ENCODE results near the gene NHS. TPM values are rescaled to one million over a fixed set of nuclear protein-coding genes. Genes with fewer than 3 reads are reported as not detected.
A peak's percentile ranks its signal among the peaks of the same experiment; 100 is the strongest.

The NHS gene
- total RNA-seq, 4 donors from 2014 or later = 13.2 to 39.0 (median 31.5) TPM

GRCh38 chrX:17377795-17378194, 2.8 kb downstream of the NHS start:
- TF ChIP-seq EP300 (IDR thresholded peaks at IDR 0.05) (no peak), POLR2A (IDR thresholded peaks at IDR 0.05) (no peak), CTCF (IDR thresholded peaks at IDR 0.05) (no peak)
- Histone ChIP-seq H3K4me3 (peak overlapping the region in 3 of 4 donors; percentile 41 to 69 (median 47)), H3K4me1 (peaks cover 0 to 9% (median 0%) of the 10 kb centered on the region in 4 donors), H3K9me3 (peaks cover 0 to 9% (median 5%) of the 10 kb centered on the region in 4 donors), H3K27me3 (peaks cover 0 to 10% of the 10 kb centered on the region in 2 donors), H3K36me3 (no peaks in the 10 kb centered on the region), H3K27ac (peak overlapping the region in 2 of 4 donors; percentile 25 to 79)
- DNase-seq (ENCODE audit: low spot score in 2 of 2) = no peak
- 33 to 49% methylated on average over 9 of the region's 9 CpGs for WGBS, 2 donors

GRCh38 chrX:17380221-17380620, 5.2 kb downstream of the NHS start:
- Histone ChIP-seq H3K4me3 (no peak overlapping the region), H3K4me1 (peaks cover 0 to 9% (median 0%) of the 10 kb centered on the region in 4 donors), H3K9me3 (peaks cover 0 to 11% (median 5%) of the 10 kb centered on the region in 4 donors), H3K27me3 (peaks cover 0 to 10% of the 10 kb centered on the region in 2 donors), H3K27ac (no peak overlapping the region), H3K36me3 (no peaks in the 10 kb centered on the region)
- 92 to 100% methylated on average over 9 of the region's 9 CpGs for WGBS, 2 donors
- no peak for TF ChIP-seq POLR2A (IDR thresholded peaks at IDR 0.05)
- no peak for TF ChIP-seq EP300 (IDR thresholded peaks at IDR 0.05)
- TF ChIP-seq CTCF (IDR thresholded peaks at IDR 0.05) = no peak
- DNase-seq (ENCODE audit: low spot score in 2 of 2) = no peak

GRCh38 chrX:17390419-17390850, 15.4 kb downstream of the NHS start:
- WGBS, 2 donors = 74 to 90% methylated on average over 5 of the region's 5 CpGs
- Histone ChIP-seq H3K36me3 (no peaks in the 10 kb centered on the region), H3K4me3 (no peak overlapping the region), H3K9me3 (no peaks in the 10 kb centered on the region), H3K27me3 (no peaks in the 10 kb centered on the region), H3K27ac (no peak overlapping the region), H3K4me1 (no peaks in the 10 kb centered on the region)
- TF ChIP-seq POLR2A (IDR thresholded peaks at IDR 0.05) (no peak), EP300 (IDR thresholded peaks at IDR 0.05) (no peak), CTCF (IDR thresholded peaks at IDR 0.05) (no peak)
- DNase-seq (ENCODE audit: low spot score in 2 of 2) = no peak

- no peak for DNase-seq (ENCODE audit: low spot score in 2 of 2)
- H3K9me3 ChIP-seq = no peaks in the 10 kb centered on the region
- H3K27me3 ChIP-seq = no peaks in the 10 kb centered on the region
- no peak overlapping the region for H3K4me3 ChIP-seq
- H3K36me3 ChIP-seq = no peaks in the 10 kb centered on the region
- H3K27ac ChIP-seq = no peak overlapping the region
- H3K4me1 ChIP-seq = no peaks in the 10 kb centered on the region
- WGBS, 2 donors = 51 to 73% methylated on average over 1 of the region's 1 CpG
- TF ChIP-seq EP300 (IDR thresholded peaks at IDR 0.05) (no peak), CTCF (IDR thresholded peaks at IDR 0.05) (no peak), POLR2A (IDR thresholded peaks at IDR 0.05) (no peak)
Observed at GRCh38 chrX:17395154-17395553, 20.2 kb downstream of the NHS start.

GRCh38 chrX:17397074-17397473, 22.1 kb downstream of the NHS start:
- no peak for DNase-seq (ENCODE audit: low spot score in 2 of 2)
- no peaks in the 10 kb centered on the region for H3K9me3 ChIP-seq
- H3K4me3 ChIP-seq = no peak overlapping the region
- 73 to 76% methylated on average over 2 of the region's 2 CpGs for whole genome bisulfite sequencing, 2 donors
- H3K36me3 ChIP-seq = no peaks in the 10 kb centered on the region
- no peaks in the 10 kb centered on the region for H3K4me1 ChIP-seq
- no peaks in the 10 kb centered on the region for H3K27me3 ChIP-seq
- no peak for TF ChIP-seq EP300 (IDR thresholded peaks at IDR 0.05)
- no peak for TF ChIP-seq CTCF (IDR thresholded peaks at IDR 0.05)
- no peak for TF ChIP-seq POLR2A (IDR thresholded peaks at IDR 0.05)
- no peak overlapping the region for H3K27ac ChIP-seq
